HG03095 (cell line): ENCODE results near the gene ARHGEF28.

Experiments
- ATAC-seq: cut with Tn5 transposase; IDR thresholded peaks from one replicate; pipeline ENCODE4 v1.9.1; 2021; ENCODE audit warnings: moderate library complexity; ENCODE audit not compliant: unreplicated experiment

Gene ARHGEF28

DNA sequence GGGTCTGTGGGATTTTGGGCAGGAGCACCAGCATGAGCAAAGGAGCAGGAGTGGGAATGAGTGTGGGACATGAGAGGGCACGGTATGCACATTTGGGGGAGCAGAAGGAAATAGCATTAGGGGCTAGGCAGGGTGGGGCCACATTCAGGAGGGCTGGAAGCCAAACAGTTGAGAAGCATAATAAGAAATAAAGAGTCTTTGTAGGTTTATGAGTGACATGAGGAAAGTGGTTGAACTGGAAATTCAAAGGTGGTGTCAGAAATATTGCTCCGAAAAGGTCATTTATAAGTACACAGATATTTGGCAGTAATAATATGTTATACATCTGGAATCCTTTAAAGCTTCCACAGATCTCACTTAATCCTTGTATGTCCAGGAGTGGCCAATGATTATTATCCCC is 26.4 kb downstream of the ARHGEF28 start:
- ATAC-seq: no peak

DNA sequence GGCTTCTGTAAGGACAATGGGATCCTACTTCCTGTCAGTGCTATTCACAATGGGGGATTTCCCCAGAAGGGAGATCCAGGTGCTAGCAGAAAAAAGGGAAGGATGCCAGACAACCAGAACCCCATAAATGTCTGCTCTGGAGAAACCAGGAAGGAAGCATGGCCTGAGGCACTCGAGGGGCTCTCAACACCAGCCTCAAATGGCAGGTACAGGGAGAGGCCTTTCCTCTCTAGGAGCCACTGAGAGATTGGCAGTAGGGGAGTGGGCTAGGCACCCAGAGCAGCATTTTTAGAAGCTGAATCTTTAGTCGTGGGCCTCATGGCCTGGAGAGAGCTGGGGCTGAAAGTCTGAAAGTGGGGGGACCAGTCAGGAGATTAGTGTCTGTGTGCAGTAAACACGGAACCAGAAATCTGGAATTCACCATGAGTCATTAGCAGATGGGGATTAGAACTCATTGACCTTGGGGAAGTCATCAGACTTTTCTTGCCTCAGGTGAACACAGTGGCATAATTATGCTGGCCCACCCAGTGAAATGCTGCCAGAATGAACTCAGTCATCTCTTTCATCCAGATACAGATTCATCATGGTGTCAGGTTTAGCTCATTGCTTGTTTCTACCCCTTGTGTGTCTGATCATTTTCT is 28.3 kb downstream of the ARHGEF28 start:
- peak; percentile 88 for ATAC-seq

GRCh38 chr5:73654819-73655318 is 28.9 kb downstream of the ARHGEF28 start:
- no peak for ATAC-seq

- ATAC-seq: no peak
Observed at GRCh38 chr5:73655521-73656160, 29.6 kb downstream of the ARHGEF28 start.

- no peak for ATAC-seq
Observed at GRCh38 chr5:73661753-73662152, 35.8 kb downstream of the ARHGEF28 start.

GRCh38 chr5:73663161-73663859 is 37.3 kb downstream of the ARHGEF28 start:
- ATAC-seq: no peak

- ATAC-seq: peak; percentile 55
Observed at GRCh38 chr5:73663860-73664240, 37.9 kb downstream of the ARHGEF28 start.

DNA sequence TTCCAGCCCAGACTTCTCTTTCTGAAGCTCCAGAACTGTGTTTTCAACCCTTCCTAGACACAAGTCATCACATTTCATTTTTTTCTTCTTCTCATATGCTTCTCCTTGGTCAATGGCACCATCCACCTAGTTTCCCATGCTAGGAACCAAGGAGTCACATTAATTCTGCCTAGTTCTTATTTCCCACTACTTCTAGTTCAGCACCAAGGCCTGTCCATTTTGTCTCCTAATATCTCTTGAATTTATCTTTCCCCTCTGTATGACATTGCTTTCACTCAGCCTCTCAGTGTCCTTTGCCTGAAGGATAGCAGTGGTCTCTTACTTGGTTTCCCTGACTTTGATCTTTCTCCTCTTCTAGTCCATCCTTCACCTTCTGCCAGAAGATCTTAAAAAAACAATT is 38.8 kb downstream of the ARHGEF28 start:
- no peak for ATAC-seq

- ATAC-seq: no peak
Observed at GRCh38 chr5:73666891-73667290, 40.9 kb downstream of the ARHGEF28 start.

- peak; percentile 56 for ATAC-seq
Observed at GRCh38 chr5:73668017-73668416, 42.0 kb downstream of the ARHGEF28 start.

- no peak for ATAC-seq
Observed at GRCh38 chr5:73668486-73669111, 42.6 kb downstream of the ARHGEF28 start.

DNA sequence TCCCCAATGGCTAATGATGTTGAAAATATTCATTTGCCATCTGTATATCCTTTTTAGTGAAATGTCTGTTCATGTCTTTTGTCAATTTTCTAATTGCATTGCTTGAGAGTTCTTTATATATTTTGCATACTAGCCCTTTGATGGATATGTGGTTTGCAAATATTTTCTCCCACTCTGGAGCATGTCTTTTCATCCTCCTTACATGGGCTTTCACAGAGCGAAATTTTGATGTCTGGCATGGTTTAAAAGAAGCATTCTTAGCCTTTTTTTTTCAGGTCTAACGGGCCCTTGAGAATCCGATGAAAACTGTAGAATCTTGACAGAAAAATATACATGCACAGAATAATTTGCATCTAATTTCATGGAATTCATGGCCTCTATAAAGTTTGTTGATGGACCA is 44.7 kb downstream of the ARHGEF28 start:
- ATAC-seq: no peak

DNA sequence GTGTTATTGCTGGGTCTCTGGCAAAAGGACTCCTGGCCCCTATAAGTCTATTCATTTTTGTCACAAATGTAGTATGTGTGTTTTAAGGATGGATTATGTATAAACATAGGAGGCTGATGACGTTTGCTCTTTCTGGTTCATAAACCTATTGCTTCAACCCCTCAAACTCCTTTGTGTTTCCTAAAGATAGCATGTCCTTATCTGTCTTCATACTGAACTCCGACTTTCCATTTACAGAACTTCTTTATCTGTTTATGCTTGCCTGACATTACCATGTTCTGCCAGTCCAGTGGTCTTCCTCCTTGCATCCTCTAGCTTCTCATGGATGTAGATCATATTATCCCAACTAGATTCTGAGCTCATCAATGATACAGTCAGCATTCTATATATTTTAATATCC is 46.1 kb downstream of the ARHGEF28 start:
- ATAC-seq: no peak

- no peak for ATAC-seq
Observed at GRCh38 chr5:73673161-73673591, 47.2 kb downstream of the ARHGEF28 start.

GRCh38 chr5:73674669-73675004 is 48.6 kb downstream of the ARHGEF28 start:
- no peak for ATAC-seq

- no peak for ATAC-seq
Observed at GRCh38 chr5:73678322-73678740, 52.3 kb downstream of the ARHGEF28 start.

DNA sequence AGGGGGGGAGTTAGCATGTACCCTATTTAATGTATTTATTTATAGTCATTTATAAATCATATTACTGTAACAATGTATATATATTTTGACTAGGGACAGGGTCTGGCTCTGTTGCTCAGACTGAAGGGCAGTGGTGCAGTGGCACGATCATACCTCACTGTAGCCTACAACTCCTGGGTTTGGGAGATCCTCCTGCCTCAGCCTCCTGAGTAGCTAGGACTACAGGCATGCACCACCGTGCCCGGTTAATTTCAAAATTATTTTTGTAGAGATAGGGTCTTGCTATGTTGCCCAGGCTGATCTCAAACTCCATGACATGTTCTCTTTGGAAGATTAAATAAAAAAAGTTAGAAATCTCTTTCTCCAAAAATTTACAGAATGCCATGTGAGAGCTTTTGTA is 52.8 kb downstream of the ARHGEF28 start:
- no peak for ATAC-seq

- no peak for ATAC-seq
Observed at GRCh38 chr5:73682176-73682575, 56.2 kb downstream of the ARHGEF28 start.

DNA sequence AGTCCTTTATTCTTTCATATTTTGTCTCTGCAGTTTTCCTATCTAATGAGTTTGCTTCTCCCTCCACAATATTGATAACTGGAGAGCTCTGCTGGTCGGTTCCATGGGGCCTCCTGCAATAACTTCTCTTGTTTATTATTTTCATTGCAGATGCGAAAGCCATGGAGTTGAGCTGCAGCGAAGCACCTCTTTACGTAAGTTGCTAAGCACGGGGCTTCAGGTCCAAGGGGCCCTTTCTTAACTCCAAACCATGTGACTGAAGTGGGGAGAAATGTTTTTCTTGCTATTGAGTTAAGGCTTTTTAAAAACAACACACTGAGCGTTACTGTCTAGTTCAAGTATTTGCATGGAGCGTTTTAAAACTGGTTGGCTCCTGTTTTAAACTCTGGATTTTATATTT is 58.7 kb downstream of the ARHGEF28 start:
- no peak for ATAC-seq

DNA sequence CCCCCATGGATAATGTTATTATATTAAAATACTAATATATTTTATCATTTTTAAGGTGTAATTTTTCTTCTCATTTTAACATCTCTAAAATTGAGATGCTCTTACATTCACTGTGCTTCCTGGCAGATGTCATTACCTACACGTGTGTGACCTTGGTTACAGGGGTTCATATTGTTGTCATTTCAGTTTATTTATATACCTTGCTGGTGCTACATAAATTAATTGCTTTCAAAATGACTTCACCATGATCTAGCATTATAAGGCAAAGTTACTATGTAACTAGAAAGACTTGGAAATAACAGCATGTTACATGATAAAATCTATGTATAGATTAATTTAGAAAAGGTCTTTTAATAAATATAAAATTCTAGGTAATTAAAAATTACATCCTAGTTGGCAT is 60.9 kb downstream of the ARHGEF28 start:
- no peak for ATAC-seq

DNA sequence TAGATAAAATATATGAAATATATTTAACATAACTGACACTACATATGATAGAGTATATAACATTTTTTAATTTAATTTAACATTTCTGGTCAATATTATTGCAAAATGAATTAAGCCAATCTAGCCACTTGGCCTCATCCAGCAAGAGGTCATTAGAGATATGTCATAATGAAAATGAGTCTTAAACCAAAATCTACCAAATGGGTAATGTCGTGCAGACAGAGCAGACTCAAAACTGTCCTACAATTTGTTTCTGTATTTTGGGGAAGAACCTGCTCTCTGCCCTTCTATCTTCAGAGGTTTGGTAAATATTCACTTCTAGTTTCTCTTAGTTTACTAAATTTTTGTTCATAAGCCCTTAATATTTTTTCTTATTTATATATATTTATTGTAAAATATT is 61.4 kb downstream of the ARHGEF28 start:
- ATAC-seq: peak; percentile 68

- no peak for ATAC-seq
Observed at GRCh38 chr5:73690015-73690414, 64.0 kb downstream of the ARHGEF28 start.
